HepG2 (cell line): Measurements from ENCODE around the gene MYH7B. TPM values are rescaled to one million over a fixed set of nuclear protein-coding genes. Genes with fewer than 3 reads are reported as not detected.
A peak's percentile ranks its signal among the peaks of the same experiment; 100 is the strongest.

Experiments used
- CENPT ChIP-seq: sonication (generic); formaldehyde crosslinking; IDR thresholded peaks from 2 replicates; pipeline ENCODE4 v1.8.0; 2022; ENCODE audit warnings: low read depth, mild to moderate bottlenecking, moderate library complexity, missing genetic modification reagents
- HMG20A ChIP-seq: IDR thresholded peaks from 2 replicates; pipeline ENCODE4 v1.6.1; 2016; ENCODE audit warnings: borderline replicate concordance
- HMGA1 ChIP-seq: sonication (generic); formaldehyde crosslinking; conservative IDR thresholded peaks from 2 replicates; pipeline ENCODE4 v1.4.0; 2020; ENCODE audit warnings: missing genetic modification reagents
- HNRNPH1 ChIP-seq: fragments of 200-400 bp; formaldehyde crosslinking; optimal IDR thresholded peaks from 2 replicates; pipeline ENCODE3; 2017; ENCODE audit warnings: mild to moderate bottlenecking, low read depth, low read length
- HOXA5 ChIP-seq: sonication (generic); formaldehyde crosslinking; IDR thresholded peaks from 2 replicates; pipeline ENCODE4 v1.4.0; 2020; ENCODE audit warnings: missing genetic modification reagents
- KDM5B ChIP-seq: sonication (generic); formaldehyde crosslinking; IDR thresholded peaks from 2 replicates; pipeline ENCODE4 v1.4.0; 2020; ENCODE audit warnings: missing genetic modification reagents, mild to moderate bottlenecking, borderline replicate concordance
- NFE2 ChIP-seq: sonication (generic); formaldehyde crosslinking; IDR thresholded peaks from 2 replicates; pipeline ENCODE4 v1.4.0; 2020; ENCODE audit warnings: missing genetic modification reagents
- PHF20 ChIP-seq: sonication (generic); formaldehyde crosslinking; IDR thresholded peaks from 2 replicates; pipeline ENCODE4 v1.5.0; 2020; ENCODE audit warnings: mild to moderate bottlenecking, missing genetic modification reagents
- SP4 ChIP-seq: sonication (generic); formaldehyde crosslinking; IDR thresholded peaks from 2 replicates; pipeline ENCODE4 v1.8.1; 2023; ENCODE audit warnings: mild to moderate bottlenecking, missing genetic modification reagents
- ZBTB39 ChIP-seq: sonication (generic); formaldehyde crosslinking; IDR thresholded peaks from 2 replicates; pipeline ENCODE4 v1.5.0; 2020; ENCODE audit warnings: missing genetic modification reagents
- ZBTB44 ChIP-seq: sonication (generic); formaldehyde crosslinking; IDR thresholded peaks from 2 replicates; pipeline ENCODE4 v1.4.0; 2020; ENCODE audit warnings: missing genetic modification reagents
- ZFP62 ChIP-seq: sonication (generic); formaldehyde crosslinking; IDR thresholded peaks from 2 replicates; pipeline ENCODE4 v1.4.0; 2020; ENCODE audit warnings: missing genetic modification reagents
- ZNF609 ChIP-seq: sonication (generic); formaldehyde crosslinking; IDR thresholded peaks from 2 replicates; pipeline ENCODE4 v1.4.0; 2020; ENCODE audit warnings: mild to moderate bottlenecking, missing genetic modification reagents, borderline replicate concordance
- polyA plus RNA-seq, 8 experiments: library from polyadenylated mRNA; depleted of rRNA in 3 of 8; stranded (reverse) in 7 of 8; unstranded in 1 of 8; fragments of >200 nt; fragmentation: Illumina TruSeq in 4 of 8; extraction: Trizol in 4 of 8; gene quantifications; 2 replicates each; pipeline versions ENCODE4 v1.2.1 to v1.2.3, GENCODE V29; 2011 to 2016; ENCODE audit warnings: low read depth in 4 of 8, missing spikeins in 1 of 8, mixed read lengths in 1 of 8; ENCODE audit not compliant: insufficient read depth in 1 of 8
- total RNA-seq, 5 experiments: library from RNA; depleted of rRNA; stranded (reverse); fragments of >200 nt; fragmentation: Illumina TruSeq; extraction: Trizol; gene quantifications; 2 replicates each; pipeline ENCODE4 v1.2.3, GENCODE V29; 2016; ENCODE audit warnings: low read depth in 1 of 5
- TF ChIP-seq, protein P1 (sequence below): sonication (generic); formaldehyde crosslinking; IDR thresholded peaks from 2 replicates; pipeline ENCODE4 v1.5.0; 2020; ENCODE audit warnings: missing genetic modification reagents

MYH7B gene
- total and polyA plus RNA-seq, 2 of the 13 experiments (the other 11 are each of a cell fraction or from before 2014, with no cell fraction given) = 0.05 to 0.20 TPM

GRCh38 chr20:34955231-34956040 is at the start of gene MYH7B, which contains the start of gene GSS (continued):
- TF ChIP-seq, protein P1, sequence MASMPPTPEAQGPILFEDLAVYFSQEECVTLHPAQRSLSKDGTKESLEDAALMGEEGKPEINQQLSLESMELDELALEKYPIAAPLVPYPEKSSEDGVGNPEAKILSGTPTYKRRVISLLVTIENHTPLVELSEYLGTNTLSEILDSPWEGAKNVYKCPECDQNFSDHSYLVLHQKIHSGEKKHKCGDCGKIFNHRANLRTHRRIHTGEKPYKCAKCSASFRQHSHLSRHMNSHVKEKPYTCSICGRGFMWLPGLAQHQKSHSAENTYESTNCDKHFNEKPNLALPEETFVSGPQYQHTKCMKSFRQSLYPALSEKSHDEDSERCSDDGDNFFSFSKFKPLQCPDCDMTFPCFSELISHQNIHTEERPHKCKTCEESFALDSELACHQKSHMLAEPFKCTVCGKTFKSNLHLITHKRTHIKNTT (CRISPR knock-in tag) = no peak
- peak; percentile 93 for TF ChIP-seq PHF20
- TF ChIP-seq ZBTB39 = peak; percentile 97
- peak; percentile 75 for TF ChIP-seq ZNF609 (CRISPR knock-in tag)
- no peak for TF ChIP-seq ZBTB44
- TF ChIP-seq CENPT = peak; percentile 62; the same call in 1 of the 2 replicates
- peak; percentile 99 for TF ChIP-seq KDM5B (CRISPR knock-in tag)
- TF ChIP-seq HMG20A = no peak
- no peak for TF ChIP-seq HNRNPH1
- peak; percentile 95 for TF ChIP-seq SP4 (CRISPR knock-in tag)
- TF ChIP-seq NFE2 (CRISPR knock-in tag) = no peak; the same call in 1 of the 2 replicates
- TF ChIP-seq HMGA1 (CRISPR knock-in tag) = no peak
- no peak for TF ChIP-seq ZFP62 (CRISPR knock-in tag)
- TF ChIP-seq HOXA5 = peak; percentile 87
